GM21447 (cell line): ENCODE data around the gene TRIO.

Experiments used
- ATAC-seq: cut with Tn5 transposase; IDR thresholded peaks from one replicate; pipeline ENCODE4 v1.9.1; 2021; ENCODE audit not compliant: unreplicated experiment

The TRIO gene

DNA sequence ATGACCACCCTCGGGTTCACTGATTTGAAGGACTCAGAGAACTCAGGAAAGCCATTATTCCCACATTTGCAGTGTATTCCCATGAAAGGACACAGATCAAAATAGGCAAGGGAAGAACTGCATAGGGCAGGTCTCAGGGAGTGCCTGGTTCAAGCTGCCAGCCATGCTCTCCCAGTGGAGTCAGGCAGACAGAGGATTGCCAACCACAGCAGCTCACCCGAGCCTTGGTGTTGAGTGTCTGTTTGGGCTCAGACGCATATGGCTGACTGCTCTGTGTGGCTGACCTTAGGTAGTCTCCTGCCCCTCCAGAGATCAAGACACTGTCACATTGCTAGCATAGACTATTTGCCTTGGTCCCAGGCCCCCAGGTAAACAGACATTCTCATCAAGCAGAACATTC, 322.6 kb downstream of the TRIO start:
- no peak for ATAC-seq

GRCh38 chr5:14467251-14467650, 324.1 kb downstream of the TRIO start:
- no peak for ATAC-seq

GRCh38 chr5:14467886-14468285, 324.7 kb downstream of the TRIO start:
- ATAC-seq: no peak

DNA sequence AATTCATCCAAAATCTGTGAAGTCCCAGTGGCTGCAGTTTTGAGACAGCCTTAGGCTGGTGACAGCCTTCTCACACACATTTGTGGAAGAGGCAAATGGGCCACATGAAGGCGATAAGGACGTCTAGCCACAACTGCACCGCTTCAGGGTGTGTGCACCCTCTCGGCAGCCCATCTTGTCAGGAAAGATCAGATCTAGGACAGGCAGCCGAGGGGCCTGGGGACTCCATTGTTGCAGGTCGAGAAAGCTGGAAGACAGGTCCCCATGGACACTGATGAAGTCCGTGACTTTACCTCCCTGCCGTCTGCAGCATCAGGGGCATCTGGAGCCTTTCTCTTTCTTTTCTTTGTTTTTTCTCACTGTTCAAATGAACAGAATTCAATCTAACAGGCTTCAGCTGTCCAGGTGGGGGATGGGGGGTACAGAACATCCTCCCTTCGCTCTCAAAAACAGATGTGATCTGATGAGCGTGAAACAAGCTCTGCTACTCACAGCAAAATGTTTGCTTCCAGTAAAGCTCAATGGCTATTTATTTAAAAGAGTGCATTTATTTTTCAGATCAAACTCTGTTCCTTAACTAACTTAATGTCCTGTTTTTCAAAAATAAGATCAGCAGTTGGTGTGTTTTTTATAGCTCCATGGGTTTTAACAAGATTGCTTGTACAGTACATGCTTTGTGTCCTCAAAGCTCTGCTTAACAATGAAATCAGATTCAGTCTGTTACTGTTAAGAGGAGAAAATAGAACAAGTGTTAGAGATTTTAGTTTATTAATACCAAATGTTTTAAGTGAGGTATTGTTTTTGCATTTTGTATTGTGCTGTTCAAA, 326.6 kb downstream of the TRIO start:
- no peak for ATAC-seq

DNA sequence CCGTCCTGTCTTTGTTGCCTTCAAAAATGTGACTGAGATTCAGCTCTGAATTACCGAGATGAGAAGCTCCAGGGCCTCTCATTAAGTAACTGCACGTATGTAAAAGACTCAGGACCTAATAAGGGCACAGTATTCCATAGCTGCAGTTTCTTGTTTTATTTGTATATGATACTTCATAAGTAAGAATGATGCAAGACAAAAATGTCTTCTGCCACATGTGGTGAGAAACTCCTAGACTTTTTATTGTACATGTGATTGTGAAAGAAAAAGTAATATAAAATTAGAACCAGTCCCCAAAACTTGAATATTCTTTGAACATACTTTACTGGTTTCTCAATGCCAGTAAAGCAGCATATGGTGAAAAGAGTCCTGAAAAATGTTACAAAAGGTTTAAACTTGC, 328.4 kb downstream of the TRIO start:
- ATAC-seq: no peak

GRCh38 chr5:14472986-14473567, 329.9 kb downstream of the TRIO start:
- ATAC-seq: no peak

DNA sequence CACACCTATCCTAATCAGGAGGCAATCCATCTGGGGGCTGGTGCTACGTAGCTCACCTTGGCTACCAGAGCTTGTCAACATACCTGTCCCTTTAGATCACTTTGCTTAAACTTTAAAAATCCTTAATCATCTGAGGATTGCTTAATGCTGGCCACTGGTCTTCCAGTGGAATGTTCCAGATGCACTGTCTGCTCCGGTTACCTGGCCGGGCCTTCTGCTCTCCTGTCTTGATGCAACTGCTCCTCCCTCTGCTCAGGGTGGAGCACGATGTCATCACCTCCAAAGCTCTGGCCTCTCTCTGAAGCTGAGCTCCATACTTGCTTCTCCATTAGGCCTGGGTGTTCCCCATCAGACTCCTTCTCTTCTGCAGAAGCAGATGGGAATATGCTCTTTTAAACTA, 331.9 kb downstream of the TRIO start:
- no peak for ATAC-seq

DNA sequence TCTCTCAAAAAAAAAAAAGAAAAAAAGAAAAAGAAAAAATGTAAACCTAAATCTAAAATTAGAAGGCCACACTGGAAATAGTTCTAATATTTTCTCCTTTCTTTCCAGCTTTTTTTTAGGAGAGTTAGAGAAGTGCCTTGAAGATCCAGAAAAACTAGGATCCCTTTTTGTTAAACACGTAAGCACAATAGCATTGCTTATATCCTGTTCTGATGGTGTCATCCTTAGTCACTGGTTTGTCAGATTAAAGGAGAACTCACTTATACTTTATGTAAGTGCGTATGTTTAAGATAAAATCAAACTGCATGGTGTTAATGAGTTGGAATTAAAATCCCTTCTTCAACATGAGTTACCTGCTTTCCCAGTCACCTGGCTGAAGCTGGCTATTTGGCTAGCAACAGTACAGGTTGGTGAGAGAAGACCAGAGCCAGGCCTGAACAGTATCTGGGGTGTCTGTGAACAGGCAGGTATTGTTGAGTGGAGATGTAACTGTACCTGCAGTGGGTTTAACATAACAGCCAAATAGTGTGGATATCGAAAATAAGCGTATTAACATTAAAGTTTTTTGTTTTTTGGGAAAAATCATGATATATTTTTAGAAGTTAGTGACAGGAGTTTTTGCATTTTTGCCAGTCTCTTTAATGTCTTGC, 333.8 kb downstream of the TRIO start:
- no peak for ATAC-seq

GRCh38 chr5:14479143-14479696, 336.1 kb downstream of the TRIO start:
- ATAC-seq: no peak

- no peak for ATAC-seq
These were observed 338.2 kb downstream of the TRIO start for GRCh38 chr5:14481349-14481748.

- no peak for ATAC-seq
These were observed 338.9 kb downstream of the TRIO start for GRCh38 chr5:14482085-14482484.

DNA sequence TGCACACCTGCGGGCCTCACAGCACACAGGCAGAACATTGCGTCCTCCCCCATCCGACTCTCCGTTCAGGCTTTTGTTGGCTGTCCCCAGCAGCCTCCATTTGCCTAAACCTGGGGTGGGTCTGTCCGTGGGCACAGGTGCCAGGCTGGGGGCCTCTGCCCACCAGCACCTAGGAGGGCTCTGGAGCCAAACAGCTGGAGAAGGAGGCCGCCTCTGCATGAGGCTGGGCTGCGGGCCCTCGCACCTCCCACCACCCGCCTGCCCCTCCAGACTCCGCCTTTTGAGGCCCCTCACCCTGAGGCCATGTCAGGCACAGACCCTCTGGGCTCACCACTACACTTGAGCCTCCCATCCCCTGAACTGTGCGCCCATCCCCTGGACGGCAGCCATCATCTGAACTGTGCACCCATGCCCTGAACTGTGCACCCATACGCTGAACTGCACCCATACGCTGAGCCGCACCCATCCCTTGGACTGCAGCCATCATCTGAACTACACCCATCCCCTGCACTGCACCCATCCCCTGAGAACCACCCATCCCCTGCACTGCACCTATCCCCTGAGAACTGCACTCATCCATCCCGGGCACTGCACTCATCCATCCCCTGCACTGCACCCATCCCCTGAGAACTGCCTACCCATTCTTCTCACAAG, 340.5 kb downstream of the TRIO start:
- no peak for ATAC-seq

DNA sequence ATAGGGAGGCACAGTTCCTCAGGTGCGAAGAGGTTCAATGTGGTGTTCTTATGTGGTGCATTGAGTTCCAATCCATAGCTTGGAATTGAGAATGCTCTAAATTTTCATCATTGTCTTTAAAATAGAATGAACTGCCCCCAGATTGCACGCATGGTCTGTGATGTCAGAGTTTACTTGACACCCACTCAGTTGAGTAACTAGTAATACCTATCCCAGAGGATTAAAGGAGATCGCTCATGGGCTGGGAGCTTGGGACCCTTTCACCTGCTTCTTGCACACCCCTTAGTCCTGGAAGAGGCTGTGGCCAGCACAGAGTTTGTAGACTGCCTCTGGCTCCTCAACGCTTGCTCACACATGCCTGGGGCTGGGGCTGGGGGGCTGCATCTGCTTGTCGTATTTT, 343.3 kb downstream of the TRIO start:
- ATAC-seq: no peak

DNA sequence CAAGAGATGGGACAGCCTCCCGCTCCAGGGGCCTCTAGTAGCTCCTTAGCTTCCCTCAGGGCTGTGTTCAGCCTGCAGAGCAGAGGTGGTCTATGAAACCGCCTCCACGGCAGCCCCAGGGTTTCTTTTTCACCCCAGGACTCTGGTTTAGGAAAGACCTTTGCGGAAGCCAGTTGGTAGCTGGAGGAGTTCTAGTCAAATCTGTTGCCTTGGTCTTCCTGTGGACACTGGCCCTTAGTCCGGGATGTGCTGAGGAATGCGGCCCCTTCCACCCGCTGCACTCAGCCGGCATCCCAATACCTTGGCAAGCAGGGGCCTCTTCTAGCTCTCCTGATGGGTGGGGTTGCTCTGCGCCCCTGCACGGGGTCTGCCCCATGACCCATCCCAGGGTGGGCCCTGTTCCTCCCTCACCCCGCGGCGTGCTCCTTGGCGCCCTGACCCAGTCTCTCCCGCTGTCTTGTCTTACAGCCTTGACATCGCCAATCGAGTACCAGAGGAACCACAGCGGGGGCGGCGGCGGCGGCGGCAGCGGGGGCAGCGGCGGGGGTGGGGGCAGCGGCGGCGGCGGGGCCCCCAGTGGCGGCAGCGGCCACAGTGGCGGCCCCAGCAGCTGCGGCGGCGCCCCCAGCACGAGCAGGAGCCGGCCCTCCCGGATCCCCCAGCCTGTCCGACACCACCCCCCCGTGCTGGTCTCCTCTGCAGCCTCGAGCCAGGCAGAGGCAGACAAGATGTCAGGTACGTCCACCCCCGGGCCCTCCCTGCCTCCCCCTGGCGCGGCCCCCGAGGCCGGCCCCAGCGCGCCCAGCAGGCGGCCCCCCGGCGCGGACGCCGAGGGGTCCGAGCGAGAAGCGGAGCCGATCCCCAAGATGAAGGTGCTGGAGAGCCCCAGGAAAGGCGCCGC, 344.1 kb downstream of the TRIO start:
- no peak for ATAC-seq

- ATAC-seq: no peak
These were observed 344.9 kb downstream of the TRIO start for GRCh38 chr5:14487897-14488570.

- ATAC-seq: no peak
These were observed 345.6 kb downstream of the TRIO start for GRCh38 chr5:14488709-14489108.

DNA sequence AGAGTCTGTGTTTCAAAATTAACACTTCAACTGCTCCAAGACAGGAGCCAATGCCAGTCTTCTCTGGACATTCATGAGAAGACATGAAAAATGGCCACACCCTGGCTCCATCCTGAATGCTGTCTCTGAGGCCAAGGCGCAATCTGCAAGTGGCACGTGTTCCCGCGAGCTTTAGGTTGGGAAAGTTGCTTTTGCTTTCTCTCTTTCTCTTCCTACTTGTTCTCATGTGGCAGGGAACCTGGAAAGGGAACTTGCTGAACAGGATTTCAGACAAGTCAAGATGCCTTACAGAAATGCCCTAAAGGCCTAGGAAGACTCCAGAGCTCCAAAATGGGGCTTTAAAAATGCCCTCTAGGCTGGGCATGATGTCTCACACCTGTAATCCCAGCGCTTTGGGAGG, 346.5 kb downstream of the TRIO start:
- ATAC-seq: no peak

DNA sequence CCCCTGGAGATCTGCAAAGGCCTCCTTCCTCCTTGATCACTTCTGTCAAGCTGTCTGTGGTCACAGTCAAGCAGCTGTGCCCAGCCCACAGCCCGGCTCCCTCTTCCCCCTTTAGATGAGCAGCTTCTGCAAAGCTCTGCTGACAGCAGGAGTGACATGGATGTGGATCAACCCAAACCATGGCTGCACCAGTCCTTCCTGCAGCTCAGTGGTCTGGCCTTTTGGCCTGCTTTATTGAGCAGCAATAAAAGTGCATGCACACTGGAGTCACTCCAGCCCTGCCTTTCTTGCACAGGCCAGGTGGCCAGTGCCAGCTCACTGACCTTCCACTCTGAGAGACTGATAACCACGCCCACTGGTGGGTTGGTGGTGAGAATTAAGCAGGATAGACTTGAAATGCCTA, 347.2 kb downstream of the TRIO start:
- no peak for ATAC-seq

- ATAC-seq: no peak
These were observed 348.1 kb downstream of the TRIO start for GRCh38 chr5:14491015-14491915.
